HG03103 (cell line): ENCODE measurements around the gene IL12RB2.

Experiments used
- ATAC-seq: cut with Tn5 transposase; IDR thresholded peaks from one replicate; pipeline ENCODE4 v1.9.1; 2021; ENCODE audit warnings: low read depth; ENCODE audit not compliant: unreplicated experiment

The IL12RB2 gene

GRCh38 chr1:67312615-67313014, 4.9 kb downstream of the IL12RB2 start:
- no peak for ATAC-seq

GRCh38 chr1:67313934-67314671, 6.4 kb downstream of the IL12RB2 start:
- no peak for ATAC-seq

GRCh38 chr1:67314696-67315095, 7.0 kb downstream of the IL12RB2 start:
- ATAC-seq: no peak

DNA sequence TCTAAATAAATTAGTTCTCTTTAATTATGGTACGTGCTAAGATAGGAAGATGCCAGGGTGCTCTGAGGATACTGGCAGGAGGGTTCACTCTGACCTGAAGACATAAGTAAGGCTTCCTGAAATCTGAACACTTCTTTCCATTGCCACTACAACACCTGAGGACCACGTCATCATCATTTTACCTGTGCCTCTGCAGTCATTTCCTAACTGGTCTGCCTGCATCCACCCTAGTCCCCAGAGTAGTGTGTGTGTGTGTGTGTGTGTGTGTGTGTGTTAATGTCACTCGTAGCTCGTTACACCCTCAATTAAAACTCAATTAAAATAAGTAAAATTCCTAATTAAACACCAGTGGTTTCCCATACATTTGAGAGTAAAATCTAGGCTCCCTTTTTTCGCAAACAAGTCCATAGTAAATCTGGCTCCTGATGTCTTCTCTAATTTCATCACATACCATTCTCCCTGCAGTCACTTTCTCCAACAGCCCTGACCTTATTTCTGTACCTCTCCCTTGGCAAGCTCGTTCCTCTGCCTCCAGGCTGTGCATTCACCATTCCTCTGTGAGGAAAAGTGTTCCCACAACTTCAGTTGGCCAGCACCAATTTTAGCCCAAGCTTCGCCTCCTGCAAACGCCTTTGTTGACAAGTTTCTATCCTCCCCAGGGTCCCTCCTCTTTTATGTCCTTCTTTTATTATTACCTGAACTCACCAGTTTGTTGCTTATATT, 8.7 kb downstream of the IL12RB2 start:
- ATAC-seq: no peak

GRCh38 chr1:67316918-67317317, 9.2 kb downstream of the IL12RB2 start:
- no peak for ATAC-seq

- no peak for ATAC-seq
Observed at GRCh38 chr1:67317803-67318202, 10.1 kb downstream of the IL12RB2 start.

GRCh38 chr1:67322442-67322841, 14.8 kb downstream of the IL12RB2 start:
- no peak for ATAC-seq

DNA sequence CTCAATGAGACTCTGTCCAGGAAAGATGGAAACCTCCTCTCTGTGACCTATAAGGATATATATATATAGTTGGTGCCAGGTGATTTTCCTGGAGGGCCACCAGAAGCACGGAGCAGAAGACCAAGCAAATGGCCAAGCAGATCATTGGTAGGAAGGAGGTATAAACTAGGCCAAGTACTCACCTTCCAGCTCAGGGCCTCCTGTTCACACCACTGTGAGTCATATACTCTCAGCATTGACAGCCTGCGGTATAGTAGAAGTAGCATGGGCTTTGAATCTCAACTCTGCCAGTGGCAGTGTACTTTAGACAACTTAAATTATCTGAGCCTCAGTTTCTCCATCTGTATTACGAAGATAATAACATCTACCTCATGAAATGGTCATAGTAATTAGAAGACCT, 15.4 kb downstream of the IL12RB2 start:
- ATAC-seq: no peak

- ATAC-seq: no peak
Observed at GRCh38 chr1:67324068-67324467, 16.4 kb downstream of the IL12RB2 start.

DNA sequence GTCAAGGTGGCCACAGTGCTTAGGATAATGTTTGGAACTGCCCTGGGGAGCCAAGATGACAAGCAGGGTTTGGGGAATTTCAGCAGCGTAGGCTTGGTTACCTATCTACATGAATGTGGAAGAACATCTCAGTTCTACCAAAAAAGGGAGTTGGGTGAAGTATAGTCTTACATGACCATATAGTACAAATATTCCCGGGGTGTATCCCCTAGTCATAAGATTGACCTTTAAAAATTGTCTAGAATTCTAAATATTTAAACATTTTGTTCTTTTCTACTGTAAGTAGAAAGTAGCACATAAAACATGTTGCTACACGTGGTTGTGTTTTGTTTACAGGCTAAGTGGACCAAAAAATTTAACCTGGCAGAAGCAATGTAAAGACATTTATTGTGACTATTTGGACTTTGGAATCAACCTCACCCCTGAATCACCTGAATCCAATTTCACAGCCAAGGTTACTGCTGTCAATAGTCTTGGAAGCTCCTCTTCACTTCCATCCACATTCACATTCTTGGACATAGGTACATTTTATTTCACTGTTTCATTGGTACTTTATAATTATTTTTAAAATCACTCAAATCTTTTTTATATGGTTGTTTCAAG, 20.3 kb downstream of the IL12RB2 start:
- ATAC-seq: no peak

DNA sequence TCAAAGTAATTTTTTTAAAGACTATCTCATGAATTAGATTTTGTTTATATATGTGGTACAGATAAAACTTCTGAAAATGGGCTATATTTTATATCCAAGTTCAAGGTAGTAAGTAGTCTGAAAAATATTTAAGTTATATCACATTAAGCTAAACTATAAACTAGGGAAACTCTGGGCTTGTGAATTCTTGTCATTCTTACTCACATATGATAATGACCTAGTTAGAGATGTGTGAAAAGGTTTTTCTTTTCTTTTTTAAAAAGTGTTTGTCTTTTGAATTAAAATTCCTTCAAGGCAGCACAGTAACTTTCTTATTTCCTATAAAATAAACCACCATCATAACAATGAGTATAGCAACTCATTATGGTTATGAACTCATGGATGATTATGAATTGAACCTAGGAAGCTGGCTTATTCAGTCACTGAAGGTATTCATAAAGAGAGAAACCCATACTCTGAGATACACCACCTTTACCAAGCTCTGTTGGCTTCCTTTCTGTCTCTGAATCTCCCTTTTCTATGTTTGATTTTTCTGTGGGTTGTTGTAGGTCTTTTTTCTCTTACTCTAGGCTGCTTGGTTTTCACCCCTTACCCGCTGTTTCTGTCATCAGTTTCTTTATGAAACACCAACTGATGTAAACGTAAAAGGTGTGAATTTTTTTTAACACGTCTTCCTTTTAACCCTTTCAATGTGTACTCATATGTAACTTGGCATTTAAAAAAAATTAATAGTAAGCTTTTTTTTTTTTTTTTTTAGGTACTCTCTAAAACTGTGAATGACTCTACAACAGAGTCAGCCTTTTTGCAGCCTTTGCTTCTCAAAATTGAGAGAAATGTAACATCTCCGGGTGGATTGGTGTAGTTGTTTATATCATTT, 25.2 kb downstream of the IL12RB2 start:
- ATAC-seq: peak; percentile 76

DNA sequence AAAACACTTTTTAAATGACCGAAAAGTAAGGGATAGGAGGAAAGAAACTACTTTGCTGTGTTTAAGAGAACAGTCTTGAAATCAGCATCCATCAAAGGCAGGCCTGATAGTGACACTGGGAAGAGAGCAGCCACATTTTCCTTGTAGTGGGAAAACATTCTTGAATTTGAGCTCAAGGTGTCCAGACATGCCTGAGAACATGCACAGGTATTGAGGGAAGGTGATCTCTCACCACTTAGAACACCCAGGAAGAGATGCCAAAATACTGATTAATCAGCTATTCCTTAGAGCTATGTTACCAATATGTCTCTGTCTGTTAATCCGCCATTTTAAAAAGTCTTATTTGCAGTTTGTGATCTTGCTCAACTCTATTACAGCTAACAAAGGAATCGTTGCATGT, 25.9 kb downstream of the IL12RB2 start:
- ATAC-seq: no peak

DNA sequence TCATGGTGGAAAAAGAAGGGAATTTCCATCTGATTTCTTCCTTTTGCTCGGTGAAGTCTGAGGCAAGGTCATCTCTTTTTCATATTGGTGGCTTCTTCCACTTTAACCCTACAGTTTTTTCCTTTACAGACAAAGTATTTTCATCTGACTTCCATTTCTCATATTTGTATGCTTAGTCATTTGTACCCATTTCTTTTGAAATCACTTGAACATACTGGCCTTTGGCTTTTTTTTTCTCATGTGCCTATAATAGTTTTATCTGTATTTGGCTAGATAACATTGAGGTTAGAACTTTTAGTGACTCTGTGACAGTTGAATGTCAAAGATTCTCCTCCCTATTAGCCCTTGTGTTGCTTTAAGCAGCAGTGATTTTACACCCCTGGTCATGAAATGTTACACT, 27.7 kb downstream of the IL12RB2 start:
- ATAC-seq: no peak

GRCh38 chr1:67336157-67336556, 28.5 kb downstream of the IL12RB2 start:
- no peak for ATAC-seq

DNA sequence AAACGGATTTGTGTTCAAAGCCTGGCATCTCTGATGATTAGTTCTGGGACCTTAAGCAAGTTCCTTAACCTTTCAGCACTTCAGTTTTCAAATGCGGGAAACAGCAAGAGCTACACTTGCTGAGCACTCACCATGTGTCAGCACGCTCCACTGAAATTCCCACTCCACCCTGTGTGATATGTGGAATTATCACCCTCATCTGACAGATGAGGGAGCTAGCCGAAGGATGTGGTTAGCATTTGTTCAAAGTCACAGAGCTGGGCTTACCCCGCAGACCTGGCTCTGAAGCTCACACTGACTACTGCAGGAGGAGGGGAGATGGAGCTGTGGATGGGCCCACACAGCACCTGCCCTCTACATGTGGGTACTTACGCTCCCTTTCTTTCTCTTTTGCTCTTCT, 29.1 kb downstream of the IL12RB2 start:
- no peak for ATAC-seq

- ATAC-seq: peak; percentile 45
Observed at GRCh38 chr1:67338642-67339041, 31.0 kb downstream of the IL12RB2 start.

- peak; percentile 40 for ATAC-seq
Observed at GRCh38 chr1:67339623-67340343, 32.1 kb downstream of the IL12RB2 start.

DNA sequence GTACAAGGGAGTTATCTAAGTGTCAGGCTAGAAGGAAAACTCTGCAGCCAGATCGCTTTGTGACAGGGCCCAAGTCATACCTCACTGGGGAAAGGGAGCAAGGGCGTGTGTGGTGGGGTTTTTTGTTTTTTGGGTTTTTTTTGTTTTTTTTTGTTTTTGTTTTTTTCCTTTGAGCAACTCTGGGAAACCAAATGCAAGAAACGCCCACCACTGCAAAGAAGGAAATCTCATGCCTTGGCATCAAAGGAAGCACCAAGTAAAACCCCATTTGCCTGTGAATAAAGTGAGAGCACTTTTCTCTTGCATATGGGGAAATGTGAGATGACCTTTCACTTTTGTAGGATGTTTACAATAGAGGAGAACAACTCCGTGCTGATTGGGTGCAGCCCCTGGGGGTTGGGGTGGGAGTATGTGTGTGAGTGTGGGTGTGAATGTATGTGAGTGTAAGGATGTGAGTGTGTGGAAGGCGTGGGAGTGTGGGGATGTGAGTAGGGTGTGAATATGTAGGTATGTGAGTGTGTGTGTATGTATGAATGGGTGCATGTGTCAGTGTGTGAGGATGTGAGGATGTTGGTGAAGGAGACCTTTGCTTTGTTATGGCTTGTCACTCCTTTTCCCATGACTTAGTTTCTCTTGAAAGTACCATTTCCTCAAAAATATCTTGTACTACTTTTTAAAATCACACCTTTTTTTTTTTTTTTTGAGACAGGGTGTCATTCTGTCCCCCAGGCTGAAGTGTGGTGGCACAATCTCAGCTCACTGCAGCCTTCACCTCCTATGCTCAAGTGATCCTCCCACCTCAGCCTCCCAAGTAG, 34.6 kb downstream of the IL12RB2 start:
- peak; percentile 29 for ATAC-seq

DNA sequence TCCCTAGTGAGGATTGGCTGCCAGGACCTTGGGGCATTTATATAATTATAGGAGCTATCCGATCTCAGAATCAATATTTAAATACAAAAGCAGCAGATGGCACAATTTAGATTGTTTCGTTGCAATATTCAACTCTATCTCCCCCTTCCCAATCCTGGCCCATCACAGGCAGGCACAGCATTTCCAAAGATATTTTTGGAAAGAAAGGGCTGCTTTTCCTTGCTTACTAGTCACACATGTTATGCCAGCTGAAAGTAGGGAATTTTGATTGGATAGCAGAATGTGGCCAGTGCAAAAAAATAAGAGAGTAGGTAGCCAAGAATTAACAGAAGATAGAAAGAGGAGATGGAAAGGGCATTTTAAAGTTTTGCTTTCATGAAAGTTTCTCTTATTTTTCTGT, 37.9 kb downstream of the IL12RB2 start:
- no peak for ATAC-seq
